ENCODE data around the gene TEC.
"Not testable (repeated sequence)": the region's sequence is repeated elsewhere in the genome, so short reads cannot be mapped to it uniquely, and the experiment has no call there.

TEC gene

GRCh38 chr4:48193921-48194468, 75.6 kb downstream of the TEC start:
- DNase-seq = no peak

DNA sequence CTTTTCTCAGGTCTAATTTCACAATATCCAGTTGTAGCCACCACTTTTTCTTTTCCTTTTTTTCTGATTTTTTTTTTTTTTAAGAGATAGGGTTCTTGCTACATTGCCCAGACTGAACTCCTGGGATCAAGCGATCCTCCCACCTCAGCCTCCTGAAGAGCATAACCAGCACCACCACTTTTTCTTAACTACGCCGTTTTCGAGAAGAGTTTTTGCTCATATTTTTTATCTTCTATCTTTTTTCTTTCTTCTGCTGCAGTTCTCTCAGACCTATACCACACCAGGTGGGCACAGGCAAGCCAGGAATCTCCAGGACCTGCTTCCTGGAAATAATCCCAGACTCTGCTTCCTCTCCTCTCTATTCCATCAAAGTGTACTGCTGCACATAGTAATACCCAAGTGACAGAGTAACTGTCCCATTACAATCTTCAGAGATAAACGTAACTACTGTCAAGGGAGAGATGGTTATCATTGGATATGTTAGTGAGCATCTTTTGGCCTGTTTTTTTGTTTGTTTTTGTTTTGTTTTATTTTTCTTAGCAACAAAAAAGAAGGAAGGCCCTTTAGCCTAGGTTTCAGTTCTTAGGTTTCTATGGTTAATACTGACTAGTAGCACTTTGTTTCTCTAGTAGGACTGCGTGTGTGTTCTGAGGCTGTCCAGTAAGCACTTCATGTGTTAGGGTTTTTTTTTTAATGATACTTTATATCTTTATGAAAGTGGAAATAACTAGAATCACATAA, 76.4 kb downstream of the TEC start:
- DNase-seq = no peak

- no peak for DNase-seq
These were observed 77.9 kb downstream of the TEC start for GRCh38 chr4:48191758-48192157.

- no peak for DNase-seq
These were observed 78.8 kb downstream of the TEC start for GRCh38 chr4:48190839-48191238.

- DNase-seq = no peak
These were observed 79.9 kb downstream of the TEC start for GRCh38 chr4:48189731-48190130.

DNA sequence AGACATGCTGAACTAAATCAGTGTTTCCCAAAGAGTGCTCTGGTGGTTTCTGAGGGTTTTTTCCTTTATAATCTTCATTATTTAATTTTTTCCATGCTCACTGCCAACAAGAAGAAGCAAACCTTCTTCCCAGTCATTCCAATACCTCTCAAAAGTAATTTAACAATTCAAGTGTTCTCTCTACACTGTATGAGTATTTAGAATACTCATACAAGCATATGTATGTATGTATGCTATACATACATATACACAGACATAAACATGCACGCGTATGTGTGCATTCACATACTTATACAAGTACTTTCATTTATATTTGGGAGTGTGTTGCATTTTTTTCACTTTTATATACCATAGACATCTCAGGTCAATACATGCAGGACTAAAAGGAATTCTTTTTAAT, 81.2 kb downstream of the TEC start:
- DNase-seq = no peak

GRCh38 chr4:48187813-48188212, 81.8 kb downstream of the TEC start:
- no peak for DNase-seq

GRCh38 chr4:48187066-48187465, 82.6 kb downstream of the TEC start:
- not testable (repeated sequence) for DNase-seq

DNA sequence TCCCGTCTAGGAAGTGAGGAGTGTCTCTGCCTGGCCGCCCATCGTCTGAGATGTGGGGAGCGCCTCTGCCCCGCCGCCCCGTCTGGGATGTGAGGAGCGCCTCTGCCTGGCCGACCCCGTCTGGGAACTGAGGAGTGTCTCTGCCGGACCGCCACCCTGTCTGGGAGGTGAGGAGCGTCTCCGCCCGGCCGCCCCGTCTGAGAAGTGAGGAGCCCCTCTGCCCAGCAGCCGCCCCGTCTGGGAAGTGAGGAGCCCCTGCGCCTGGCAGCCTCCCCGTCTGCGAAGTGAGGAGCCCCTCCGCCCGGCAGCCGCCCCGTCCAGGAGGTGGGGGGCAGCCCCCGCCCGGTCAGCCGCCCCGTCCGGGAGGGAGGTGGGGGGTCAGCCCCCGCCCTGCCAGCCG, 83.2 kb downstream of the TEC start:
- DNase-seq = not testable (repeated sequence)

GRCh38 chr4:48184882-48185281, 84.8 kb downstream of the TEC start:
- DNase-seq = no peak

DNA sequence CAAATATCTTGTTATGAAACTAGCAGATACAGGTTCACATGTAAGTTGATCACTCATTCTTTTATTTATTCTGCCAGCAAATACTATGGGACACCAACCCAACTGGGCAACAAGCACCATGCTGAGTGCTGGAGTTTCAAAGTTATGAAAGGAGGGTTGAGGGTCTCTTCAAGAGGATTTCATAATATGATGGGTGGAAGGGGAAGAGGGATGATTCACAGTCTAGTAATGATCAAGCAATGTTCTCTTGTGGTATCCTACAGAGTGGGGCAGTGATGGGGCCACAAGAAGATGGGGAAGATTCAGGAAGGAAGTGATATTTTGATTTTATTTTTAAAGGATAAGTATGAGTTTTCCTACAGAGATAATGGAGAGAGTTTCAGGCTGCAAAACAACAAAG, 89.4 kb downstream of the TEC start:
- no peak for DNase-seq

- no peak for DNase-seq
These were observed 90.7 kb downstream of the TEC start for GRCh38 chr4:48178931-48179330.

DNA sequence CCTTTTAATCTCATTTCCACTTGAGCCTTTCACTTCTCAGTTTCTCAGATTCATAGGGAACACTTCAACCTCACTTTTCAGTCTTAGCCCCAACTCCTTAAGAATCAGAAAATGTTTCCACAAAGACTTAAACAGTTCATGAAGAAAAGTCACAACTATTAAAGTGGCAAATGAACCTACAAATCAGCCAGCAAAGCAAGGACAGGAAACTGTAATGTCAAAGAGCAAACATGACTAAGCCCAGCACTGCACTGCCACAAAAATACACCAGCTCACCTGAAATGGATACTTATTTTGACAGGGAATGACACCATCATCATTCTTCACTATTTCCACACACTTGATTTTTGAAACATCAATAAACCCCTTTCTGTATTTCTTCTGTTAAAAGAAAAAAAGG, 93.8 kb downstream of the TEC start:
- DNase-seq = no peak

GRCh38 chr4:48175328-48175727, 94.3 kb downstream of the TEC start:
- no peak for DNase-seq

GRCh38 chr4:48173056-48173991, 96.3 kb downstream of the TEC start:
- no peak for DNase-seq

GRCh38 chr4:48172651-48173050, 97.0 kb downstream of the TEC start:
- DNase-seq = no peak

DNA sequence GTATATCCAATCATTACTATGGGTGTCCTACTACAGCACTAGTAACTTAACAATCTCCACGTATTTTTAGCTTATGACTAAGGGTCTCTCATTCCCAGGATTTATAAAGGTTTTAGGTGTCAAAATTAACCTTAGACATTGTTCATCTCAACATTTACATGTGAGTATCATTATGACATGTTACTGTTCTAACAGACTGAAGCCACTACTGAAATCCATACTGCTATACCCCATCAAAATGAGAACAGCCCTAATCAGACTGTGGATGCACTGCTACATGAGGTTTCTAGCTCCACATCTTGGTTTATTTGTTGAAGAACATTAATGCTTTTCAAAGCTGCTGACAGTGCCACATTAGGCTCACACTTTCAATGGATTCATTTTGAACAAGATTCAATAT, 100.0 kb downstream of the TEC start:
- DNase-seq = no peak

GRCh38 chr4:48167538-48168263, 101.9 kb downstream of the TEC start:
- no peak for DNase-seq

- not testable (repeated sequence) for DNase-seq
These were observed 105.1 kb downstream of the TEC start for GRCh38 chr4:48164561-48164960.

DNA sequence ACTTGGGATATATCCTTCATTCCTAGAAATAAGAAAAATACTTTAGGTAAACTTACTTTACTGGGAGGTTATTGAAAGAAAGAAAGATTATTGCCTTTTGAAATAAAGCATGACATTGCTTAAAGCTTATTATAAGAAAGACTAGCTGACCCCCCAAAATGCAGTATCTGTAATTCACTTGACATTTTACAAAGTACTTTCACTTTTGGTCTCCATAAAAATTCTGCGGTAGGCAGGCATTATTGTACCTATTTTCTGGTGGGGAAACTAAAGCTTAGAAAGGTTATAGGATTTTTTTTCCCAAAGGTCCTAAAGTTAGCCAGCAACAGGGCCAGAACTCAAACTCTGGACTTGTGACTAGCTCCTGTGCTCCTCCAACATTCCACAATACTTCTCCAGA, 105.9 kb downstream of the TEC start:
- no peak for DNase-seq

DNA sequence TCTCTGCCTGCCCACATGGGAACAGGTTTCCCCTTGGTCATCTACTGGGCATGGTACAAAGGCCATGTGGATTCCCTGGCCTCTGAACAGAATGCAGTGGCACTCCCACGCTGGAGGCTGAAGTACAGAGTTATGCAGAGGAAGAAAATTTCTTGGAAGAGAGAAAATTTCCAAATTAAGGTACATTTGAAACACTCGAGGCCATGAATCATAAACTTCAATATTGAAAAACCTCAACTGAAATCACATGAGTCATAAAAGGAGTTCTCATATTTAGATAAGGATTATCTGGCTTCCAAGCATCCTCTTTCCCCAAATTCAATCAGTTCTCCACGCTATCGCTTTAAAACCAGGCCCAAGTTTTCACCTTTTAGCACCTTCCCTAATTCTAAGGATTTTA, 107.5 kb downstream of the TEC start:
- DNase-seq = no peak

DNA sequence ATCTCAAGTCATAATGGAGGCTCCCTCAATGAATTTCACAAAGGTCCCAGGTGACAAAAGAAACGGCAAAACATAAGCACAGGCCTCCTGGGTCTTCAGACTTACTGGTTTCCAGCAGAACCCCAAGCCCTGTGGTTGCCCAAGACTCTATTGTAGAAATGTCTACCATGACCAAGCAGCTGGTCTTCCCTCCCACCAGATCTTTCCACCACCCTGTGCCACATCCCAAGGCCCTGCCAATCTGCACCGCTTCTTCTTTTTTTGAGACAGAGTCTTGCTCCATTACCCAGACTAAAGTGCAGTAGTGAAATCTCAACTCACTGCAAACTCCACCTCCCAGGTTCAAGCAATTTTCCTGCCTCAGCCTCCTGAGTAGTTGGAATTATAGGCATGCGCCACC, 112.4 kb downstream of the TEC start:
- DNase-seq = no peak

- DNase-seq = no peak
These were observed 113.2 kb downstream of the TEC start for GRCh38 chr4:48156423-48156822.
